ENCODE results near the gene ACOXL.
A peak's percentile ranks its signal among the peaks of the same experiment; 100 is the strongest.

Gene ACOXL

GRCh38 chr2:110790907-110791306 is 58.5 kb downstream of the ACOXL start:
- no peak overlapping the region for H3K4me3 Mint-ChIP-seq
- no peak overlapping the region for H3K27ac Mint-ChIP-seq
- H3K36me3 Mint-ChIP-seq = no peaks in the 10 kb centered on the region
- no peak for ATAC-seq
- H3K27me3 Mint-ChIP-seq = peaks cover 63% of the 10 kb centered on the region
- no peaks in the 10 kb centered on the region for H3K4me1 Mint-ChIP-seq
- H3K9me3 Mint-ChIP-seq = no peaks in the 10 kb centered on the region

- no peak overlapping the region for H3K27ac Mint-ChIP-seq
- no peak for ATAC-seq
- H3K36me3 Mint-ChIP-seq = no peaks in the 10 kb centered on the region
- H3K4me1 Mint-ChIP-seq = no peaks in the 10 kb centered on the region
- no peaks in the 10 kb centered on the region for H3K9me3 Mint-ChIP-seq
- peaks cover 63% of the 10 kb centered on the region for H3K27me3 Mint-ChIP-seq
- H3K4me3 Mint-ChIP-seq = no peak overlapping the region
These were observed 59.1 kb downstream of the ACOXL start for GRCh38 chr2:110791435-110791834.

GRCh38 chr2:110793034-110793433 is 60.7 kb downstream of the ACOXL start:
- ATAC-seq = no peak
- H3K27me3 Mint-ChIP-seq = peaks cover 63% of the 10 kb centered on the region
- no peak overlapping the region for H3K4me3 Mint-ChIP-seq
- no peaks in the 10 kb centered on the region for H3K36me3 Mint-ChIP-seq
- no peaks in the 10 kb centered on the region for H3K4me1 Mint-ChIP-seq
- no peak overlapping the region for H3K27ac Mint-ChIP-seq
- H3K9me3 Mint-ChIP-seq = no peaks in the 10 kb centered on the region

GRCh38 chr2:110794390-110794789 is 62.0 kb downstream of the ACOXL start:
- H3K4me1 Mint-ChIP-seq = no peaks in the 10 kb centered on the region
- no peaks in the 10 kb centered on the region for H3K9me3 Mint-ChIP-seq
- H3K27ac Mint-ChIP-seq = no peak overlapping the region
- H3K36me3 Mint-ChIP-seq = no peaks in the 10 kb centered on the region
- H3K27me3 Mint-ChIP-seq = peaks cover 76% of the 10 kb centered on the region
- no peak for ATAC-seq
- H3K4me3 Mint-ChIP-seq = no peak overlapping the region

- Mint-ChIP-seq H3K27ac (no peak overlapping the region), H3K36me3 (no peaks in the 10 kb centered on the region), H3K4me1 (no peaks in the 10 kb centered on the region), H3K9me3 (no peaks in the 10 kb centered on the region), H3K27me3 (peaks cover 82% of the 10 kb centered on the region), H3K4me3 (no peak overlapping the region)
- ATAC-seq = no peak
These were observed 62.6 kb downstream of the ACOXL start for GRCh38 chr2:110794951-110795350.

- H3K27ac Mint-ChIP-seq = no peak overlapping the region
- no peaks in the 10 kb centered on the region for H3K4me1 Mint-ChIP-seq
- no peaks in the 10 kb centered on the region for H3K9me3 Mint-ChIP-seq
- H3K36me3 Mint-ChIP-seq = no peaks in the 10 kb centered on the region
- peaks cover 83% of the 10 kb centered on the region for H3K27me3 Mint-ChIP-seq
- H3K4me3 Mint-ChIP-seq = no peak overlapping the region
- ATAC-seq = no peak
These were observed 64.4 kb downstream of the ACOXL start for GRCh38 chr2:110796716-110797301.

GRCh38 chr2:110799376-110799775 is 67.0 kb downstream of the ACOXL start:
- no peak overlapping the region for H3K4me3 Mint-ChIP-seq
- H3K27ac Mint-ChIP-seq = no peak overlapping the region
- peaks cover 86% of the 10 kb centered on the region for H3K27me3 Mint-ChIP-seq
- H3K9me3 Mint-ChIP-seq = peaks cover 2% of the 10 kb centered on the region
- H3K36me3 Mint-ChIP-seq = no peaks in the 10 kb centered on the region
- ATAC-seq = no peak
- H3K4me1 Mint-ChIP-seq = peaks cover 4% of the 10 kb centered on the region

- no peak overlapping the region for H3K27ac Mint-ChIP-seq
- no peak for ATAC-seq
These were observed 68.4 kb downstream of the ACOXL start for GRCh38 chr2:110800611-110801402.

GRCh38 chr2:110802208-110802932 is 70.0 kb downstream of the ACOXL start:
- no peak overlapping the region for H3K27ac Mint-ChIP-seq
- peaks cover 6% of the 10 kb centered on the region for H3K9me3 Mint-ChIP-seq
- H3K36me3 Mint-ChIP-seq = no peaks in the 10 kb centered on the region
- H3K27me3 Mint-ChIP-seq = peaks cover 74% of the 10 kb centered on the region
- no peak overlapping the region for H3K4me3 Mint-ChIP-seq
- peaks cover 34% of the 10 kb centered on the region for H3K4me1 Mint-ChIP-seq
- ATAC-seq = no peak

More at GRCh38 chr2:110800611-110801402, 68.4 kb downstream of the ACOXL start:
- H3K4me1 Mint-ChIP-seq = peaks cover 18% of the 10 kb centered on the region
- H3K4me3 Mint-ChIP-seq = no peak overlapping the region
- peaks cover 6% of the 10 kb centered on the region for H3K9me3 Mint-ChIP-seq
- no peaks in the 10 kb centered on the region for H3K36me3 Mint-ChIP-seq
- peaks cover 75% of the 10 kb centered on the region for H3K27me3 Mint-ChIP-seq

GRCh38 chr2:110804433-110804832 is 72.1 kb downstream of the ACOXL start:
- Mint-ChIP-seq H3K9me3 (peaks cover 6% of the 10 kb centered on the region), H3K36me3 (no peaks in the 10 kb centered on the region), H3K4me3 (no peak overlapping the region), H3K4me1 (peaks cover 34% of the 10 kb centered on the region), H3K27ac (no peak overlapping the region), H3K27me3 (peaks cover 69% of the 10 kb centered on the region)
- no peak for ATAC-seq

GRCh38 chr2:110804915-110805314 is 72.5 kb downstream of the ACOXL start:
- peaks cover 34% of the 10 kb centered on the region for H3K4me1 Mint-ChIP-seq
- no peaks in the 10 kb centered on the region for H3K36me3 Mint-ChIP-seq
- ATAC-seq = peak; percentile 92
- peaks cover 65% of the 10 kb centered on the region for H3K27me3 Mint-ChIP-seq
- H3K27ac Mint-ChIP-seq = no peak overlapping the region
- peaks cover 6% of the 10 kb centered on the region for H3K9me3 Mint-ChIP-seq
- H3K4me3 Mint-ChIP-seq = no peak overlapping the region

- peaks cover 6% of the 10 kb centered on the region for H3K9me3 Mint-ChIP-seq
- H3K36me3 Mint-ChIP-seq = no peaks in the 10 kb centered on the region
- peak overlapping the region; percentile 40 for H3K27ac Mint-ChIP-seq
- H3K4me1 Mint-ChIP-seq = peaks cover 34% of the 10 kb centered on the region
- peak; percentile 80 for ATAC-seq
- H3K27me3 Mint-ChIP-seq = peaks cover 63% of the 10 kb centered on the region
- H3K4me3 Mint-ChIP-seq = no peak overlapping the region
These were observed 73.6 kb downstream of the ACOXL start for GRCh38 chr2:110805894-110806452.

GRCh38 chr2:110807522-110807921 is 75.1 kb downstream of the ACOXL start:
- Mint-ChIP-seq H3K9me3 (peaks cover 6% of the 10 kb centered on the region), H3K27me3 (peaks cover 48% of the 10 kb centered on the region), H3K4me3 (no peak overlapping the region), H3K27ac (no peak overlapping the region), H3K36me3 (no peaks in the 10 kb centered on the region), H3K4me1 (peaks cover 45% of the 10 kb centered on the region)
- ATAC-seq = no peak

- no peaks in the 10 kb centered on the region for H3K9me3 Mint-ChIP-seq
- peaks cover 38% of the 10 kb centered on the region for H3K27me3 Mint-ChIP-seq
- H3K27ac Mint-ChIP-seq = no peak overlapping the region
- peaks cover 32% of the 10 kb centered on the region for H3K4me1 Mint-ChIP-seq
- no peaks in the 10 kb centered on the region for H3K36me3 Mint-ChIP-seq
- no peak overlapping the region for H3K4me3 Mint-ChIP-seq
- ATAC-seq = no peak
These were observed 78.0 kb downstream of the ACOXL start for GRCh38 chr2:110810404-110810803.
